HEK293 (cell line): Measurements from ENCODE around the gene CHSY1.
A peak's percentile ranks its signal among the peaks of the same experiment; 100 is the strongest.

Experiments used
- CTCF ChIA-PET: fragments of 350-600 bp; formaldehyde crosslinking; extraction: SDS; loops from one replicate; lab custom pipeline; 2021; ENCODE audit warnings: antibody characterized with exemption; lab: Yijun Ruan, JAX
- POLR2A ChIA-PET: fragments of 300-600 bp; formaldehyde crosslinking; extraction: SDS; loops from one replicate; lab custom pipeline; 2020; ENCODE audit warnings: antibody characterized with exemption, inconsistent platforms; lab: Yijun Ruan, JAX
- H3K27ac ChIP-seq: fragments of 200-500 bp; sonication (Bioruptor generic); 2 replicates; pipeline ENCODE4 v1.5.1; 2014; ENCODE audit warnings: low read depth, low read length, control low read depth, inconsistent platforms; ENCODE audit errors: extremely low read depth
- H3K36me3 ChIP-seq, 2 experiments: fragments of 200-500 bp in 1 of 2; sonication (Bioruptor generic) in 1 of 2; 1 replicate in 1 of 2; 2 replicates in 1 of 2; pipeline ENCODE4 v1.5.1; 2014 to 2017; ENCODE audit warnings: inconsistent platforms in 2 of 2, low read length in 2 of 2; ENCODE audit not compliant: control insufficient read depth in 2 of 2, insufficient read depth in 1 of 2
- H3K4me1 ChIP-seq: fragments of 200-500 bp; sonication (Bioruptor generic); 2 replicates; pipeline ENCODE4 v1.5.1; 2014; ENCODE audit warnings: mild to moderate bottlenecking, low read length, inconsistent platforms; ENCODE audit not compliant: control insufficient read depth, insufficient read depth
- H3K4me3 ChIP-seq: 2 replicates; pipeline ENCODE4 v1.5.1; 2011; ENCODE audit warnings: low read depth, mild to moderate bottlenecking, control low read depth, low read length, moderate library complexity
- H3K9me3 ChIP-seq: fragments of 200-500 bp; sonication (Bioruptor generic); 2 replicates; pipeline ENCODE4 v1.5.1; 2014; ENCODE audit warnings: low read depth, low read length, inconsistent platforms; ENCODE audit not compliant: control insufficient read depth, insufficient read depth
- EGR2 ChIP-seq: fragments of 450-650 bp; formaldehyde crosslinking; IDR thresholded peaks from 2 replicates; pipeline ENCODE4 v1.5.1; 2016; ENCODE audit warnings: low read depth, missing biosample characterization, missing genetic modification characterization
- IKZF3 ChIP-seq: fragments of 450-650 bp; IDR thresholded peaks from 2 replicates; pipeline ENCODE4 v1.5.0; 2018; ENCODE audit warnings: missing biosample characterization, mild to moderate bottlenecking, missing genetic modification characterization, moderate library complexity
- KLF1 ChIP-seq: fragments of 450-650 bp; formaldehyde crosslinking; IDR thresholded peaks from 2 replicates; pipeline ENCODE4 v1.5.1; 2016; ENCODE audit warnings: missing biosample characterization, missing genetic modification characterization
- KLF16 ChIP-seq: fragments of 450-650 bp; formaldehyde crosslinking; IDR thresholded peaks from 2 replicates; pipeline ENCODE4 v1.5.1; 2017; ENCODE audit warnings: missing biosample characterization, missing genetic modification characterization
- PRDM4 ChIP-seq: fragments of 450-650 bp; formaldehyde crosslinking; IDR thresholded peaks from 2 replicates; pipeline ENCODE4 v1.5.1; 2017; ENCODE audit warnings: missing biosample characterization, missing genetic modification characterization
- TRIM28 ChIP-seq: IDR thresholded peaks from 2 replicates; pipeline ENCODE4 v1.6.1; 2011; ENCODE audit warnings: low read length, control low read depth, borderline replicate concordance
- WT1 ChIP-seq: fragments of 450-650 bp; formaldehyde crosslinking; IDR thresholded peaks from 2 replicates; pipeline ENCODE4 v1.5.1; 2016; ENCODE audit warnings: missing biosample characterization, missing genetic modification characterization
- ZBTB44 ChIP-seq: fragments of 450-650 bp; IDR thresholded peaks from 2 replicates; pipeline ENCODE4 v1.5.1; 2018; ENCODE audit warnings: missing biosample characterization, mild to moderate bottlenecking, missing genetic modification characterization
- ZBTB7A ChIP-seq: fragments of 450-650 bp; formaldehyde crosslinking; IDR thresholded peaks from 2 replicates; pipeline ENCODE4 v1.5.1; 2016; ENCODE audit warnings: low read depth, missing biosample characterization, missing genetic modification characterization
- ZFHX2 ChIP-seq: fragments of 450-650 bp; formaldehyde crosslinking; conservative IDR thresholded peaks from 2 replicates; pipeline ENCODE4 v1.5.1; 2016; ENCODE audit warnings: missing biosample characterization, missing genetic modification characterization
- ZNF133 ChIP-seq: fragments of 450-650 bp; formaldehyde crosslinking; IDR thresholded peaks from 2 replicates; pipeline ENCODE4 v1.5.1; 2016; ENCODE audit warnings: missing biosample characterization, missing genetic modification characterization
- ZNF169 ChIP-seq: fragments of 450-650 bp; formaldehyde crosslinking; IDR thresholded peaks from 2 replicates; pipeline ENCODE4 v1.5.1; 2016; ENCODE audit warnings: missing biosample characterization, missing genetic modification characterization
- ZNF202 ChIP-seq: fragments of 450-650 bp; formaldehyde crosslinking; IDR thresholded peaks from 2 replicates; pipeline ENCODE4 v1.5.1; 2016; ENCODE audit warnings: missing biosample characterization, missing genetic modification characterization, borderline replicate concordance
- ZNF24 ChIP-seq: fragments of 450-650 bp; formaldehyde crosslinking; IDR thresholded peaks from 2 replicates; pipeline ENCODE4 v1.5.1; 2016; ENCODE audit warnings: missing biosample characterization, missing genetic modification characterization
- ZNF488 ChIP-seq: fragments of 450-650 bp; formaldehyde crosslinking; IDR thresholded peaks from 2 replicates; pipeline ENCODE4 v1.5.1; 2016; ENCODE audit warnings: missing biosample characterization, missing genetic modification characterization
- ZNF514 ChIP-seq: fragments of 450-650 bp; formaldehyde crosslinking; IDR thresholded peaks from 2 replicates; pipeline ENCODE4 v1.5.1; 2016; ENCODE audit warnings: missing biosample characterization, missing genetic modification characterization
- ZNF521 ChIP-seq: fragments of 450-650 bp; formaldehyde crosslinking; IDR thresholded peaks from 2 replicates; pipeline ENCODE4 v1.5.1; 2017; ENCODE audit warnings: missing biosample characterization, mild to moderate bottlenecking, missing genetic modification characterization
- ZNF558 ChIP-seq: fragments of 450-650 bp; formaldehyde crosslinking; IDR thresholded peaks from 2 replicates; pipeline ENCODE4 v1.5.1; 2016; ENCODE audit warnings: missing biosample characterization, missing genetic modification characterization
- ZNF571 ChIP-seq: fragments of 450-650 bp; formaldehyde crosslinking; IDR thresholded peaks from 2 replicates; pipeline ENCODE4 v1.5.0; 2017; ENCODE audit warnings: missing biosample characterization, missing genetic modification characterization
- ZNF621 ChIP-seq: fragments of 450-650 bp; formaldehyde crosslinking; IDR thresholded peaks from 2 replicates; pipeline ENCODE4 v1.5.1; 2017; ENCODE audit warnings: missing biosample characterization, missing genetic modification characterization
- ZNF747 ChIP-seq: fragments of 450-650 bp; formaldehyde crosslinking; IDR thresholded peaks from 2 replicates; pipeline ENCODE4 v1.5.1; 2016; ENCODE audit warnings: missing biosample characterization, missing genetic modification characterization
- ZNF777 ChIP-seq: fragments of 450-650 bp; formaldehyde crosslinking; IDR thresholded peaks from 2 replicates; pipeline ENCODE4 v1.5.1; 2017; ENCODE audit warnings: missing biosample characterization, missing genetic modification characterization, borderline replicate concordance
- ZNF843 ChIP-seq: fragments of 450-650 bp; formaldehyde crosslinking; IDR thresholded peaks from 2 replicates; pipeline ENCODE4 v1.5.1; 2016; ENCODE audit warnings: missing biosample characterization, missing genetic modification characterization
- ZSCAN18 ChIP-seq: fragments of 450-650 bp; formaldehyde crosslinking; IDR thresholded peaks from 2 replicates; pipeline ENCODE4 v1.5.1; 2016; ENCODE audit warnings: missing biosample characterization, missing genetic modification characterization

CHSY1 gene

GRCh38 chr15:101137312-101137940, 114.4 kb downstream of the CHSY1 start:
- no peak for TF ChIP-seq ZNF514 (tag by site-specific recombination)
- no peak for TF ChIP-seq ZNF521 (tag by site-specific recombination)
- no peak for TF ChIP-seq PRDM4 (tag by site-specific recombination)
- no peak for TF ChIP-seq WT1 (tag by site-specific recombination)
- no peak for TF ChIP-seq IKZF3 (tag by site-specific recombination)
- no peak for TF ChIP-seq ZNF488 (tag by site-specific recombination)
- no peak for TF ChIP-seq ZNF558
- no peak for TF ChIP-seq ZBTB44 (tag by site-specific recombination)
- peak; percentile 87 for TF ChIP-seq ZFHX2 (tag by site-specific recombination)
- TF ChIP-seq EGR2 (tag by site-specific recombination), result peak; percentile 83
- TF ChIP-seq ZNF133 (tag by site-specific recombination), result no peak
- TF ChIP-seq TRIM28, result no peak
- no peak for TF ChIP-seq KLF16
- peak; percentile 31; the same call in 1 of the 2 replicates for TF ChIP-seq KLF1 (tag by site-specific recombination)
- no peak for TF ChIP-seq ZSCAN18 (tag by site-specific recombination)
- TF ChIP-seq ZNF843 (tag by site-specific recombination), result no peak
- no peak for TF ChIP-seq ZNF169 (tag by site-specific recombination)
- TF ChIP-seq ZBTB7A (tag by site-specific recombination), result no peak
- TF ChIP-seq ZNF571 (tag by site-specific recombination), result no peak
- TF ChIP-seq ZNF777 (tag by site-specific recombination), result no peak
- no peak for TF ChIP-seq ZNF202 (tag by site-specific recombination)
- TF ChIP-seq ZNF621 (tag by site-specific recombination), result no peak
- no peak for TF ChIP-seq ZNF747
- no peak for TF ChIP-seq ZNF24 (tag by site-specific recombination)
- Histone ChIP-seq H3K27ac (no peak overlapping the region), H3K9me3 (no peaks in the 10 kb centered on the region), H3K4me1 (no peaks in the 10 kb centered on the region), H3K36me3 (no peaks in the 10 kb centered on the region), H3K4me3 (no peak overlapping the region)
- ChIA-PET POLR2A (no interaction called here), CTCF (interaction anchor here (1.1 to 1.5 kb wide), 2 partner anchors 48 to 122 kb away, joined by 3 read pairs; no protein-coding TSS in a partner anchor)
